Esophagus muscularis mucosa (tissue), 4 donors: ENCODE measurements around the gene AFF3. TPM values are rescaled to one million over a fixed set of nuclear protein-coding genes. Genes with fewer than 3 reads are reported as not detected.

Experiments
- DNase-seq: peaks from one replicate; pipeline ENCODE4 v3.0.0-alpha.2; 2017; ENCODE audit errors: extremely low spot score
- H3K27ac ChIP-seq, 4 donors: fragments of 200-600 bp; sonication (generic); replicated peaks in 1 of 4; 1 replicate in 3 of 4; 2 replicates in 1 of 4; pipeline ENCODE4 v1.5.1; 2016 to 2019; ENCODE audit warnings: mild to moderate bottlenecking in 1 of 4
- H3K27me3 ChIP-seq, 4 donors: fragments of 200-600 bp; sonication (generic); one replicate each; pipeline versions ENCODE4 v1.5.1 to v1.6.0; 2016 to 2019
- H3K36me3 ChIP-seq, 4 donors: fragments of 200-600 bp; sonication (generic); one replicate each; pipeline ENCODE4 v1.5.1; 2016 to 2019
- H3K4me1 ChIP-seq, 4 donors: fragments of 200-600 bp; sonication (generic); one replicate each; pipeline ENCODE4 v1.5.1; 2016 to 2019
- H3K4me3 ChIP-seq, 4 donors: fragments of 200-600 bp; sonication (generic); 1 replicate in 2 of 4; 2 replicates in 2 of 4; pipeline ENCODE4 v1.5.1; 2016 to 2019; ENCODE audit warnings: mild to moderate bottlenecking in 4 of 4, moderate library complexity in 1 of 4
- H3K9me3 ChIP-seq, 4 donors: fragments of 200-600 bp; sonication (generic); 1 replicate in 3 of 4; 2 replicates in 1 of 4; pipeline ENCODE4 v1.5.1; 2016 to 2019
- EP300 ChIP-seq: sonication (generic); formaldehyde crosslinking; IDR thresholded peaks from one replicate; pipeline ENCODE4 v1.6.1; 2017; ENCODE audit warnings: antibody characterized with exemption
- POLR2A ChIP-seq: fragments of 450-650 bp; IDR thresholded peaks from one replicate; pipeline ENCODE4 v1.6.1; 2017; ENCODE audit warnings: antibody characterized with exemption, moderate library complexity, mild to moderate bottlenecking, low read depth
- POLR2AphosphoS5 ChIP-seq, 2 donors: sonication (generic); formaldehyde crosslinking; IDR thresholded peaks; one replicate each; pipeline ENCODE4 v1.6.1; 2017; ENCODE audit warnings: antibody characterized with exemption in 2 of 2
- WGBS: methylation state at CpG from one replicate; pipeline ENCODE4 v1.1.5; 2018; 5-methylcytosine and 5-hydroxymethylcytosine counted together
- intact Hi-C: fragments of 100-400 bp; cut with DNase I; formaldehyde crosslinking; loops from one replicate; pipeline ENCODE4 v1.15.1; 2023
- total RNA-seq, 4 donors: library from RNA; depleted of rRNA; stranded (reverse); fragments of >200 nt; gene quantifications; one replicate each; pipeline versions ENCODE4 v1.1.0 to v1.2.1, GENCODE V29; 2016
- TF ChIP-seq, protein P1 (sequence below), 3 experiments: fragments of 200-600 bp in 2 of 3; fragments of 450-650 bp in 1 of 3; sonication (generic) in 2 of 3; IDR thresholded peaks; one replicate each; pipeline ENCODE4 v1.5.1; 2017 to 2019; ENCODE audit warnings: antibody characterized with exemption in 3 of 3, mild to moderate bottlenecking in 2 of 3, moderate library complexity in 1 of 3

The AFF3 gene
- total RNA-seq, 4 donors from 2014 or later: 36.4 to 99.5 (median 56.9) TPM

GRCh38 chr2:99637159-99637697, 505.2 kb downstream of the AFF3 start:
- Histone ChIP-seq H3K4me3 (peak overlapping the region in 1 of 4 donors; percentile 5), H3K36me3 (no peaks in the 10 kb centered on the region), H3K4me1 (peaks cover 22 to 30% (median 27%) of the 10 kb centered on the region in 4 donors), H3K27ac (peak overlapping the region in 1 of 4 donors; percentile 46), H3K27me3 (no peaks in the 10 kb centered on the region), H3K9me3 (no peaks in the 10 kb centered on the region)
- TF ChIP-seq POLR2AphosphoS5 (IDR thresholded peaks at IDR 0.05): no peak
- TF ChIP-seq POLR2A: no peak
- no peak for TF ChIP-seq EP300
- TF ChIP-seq, protein P1, sequence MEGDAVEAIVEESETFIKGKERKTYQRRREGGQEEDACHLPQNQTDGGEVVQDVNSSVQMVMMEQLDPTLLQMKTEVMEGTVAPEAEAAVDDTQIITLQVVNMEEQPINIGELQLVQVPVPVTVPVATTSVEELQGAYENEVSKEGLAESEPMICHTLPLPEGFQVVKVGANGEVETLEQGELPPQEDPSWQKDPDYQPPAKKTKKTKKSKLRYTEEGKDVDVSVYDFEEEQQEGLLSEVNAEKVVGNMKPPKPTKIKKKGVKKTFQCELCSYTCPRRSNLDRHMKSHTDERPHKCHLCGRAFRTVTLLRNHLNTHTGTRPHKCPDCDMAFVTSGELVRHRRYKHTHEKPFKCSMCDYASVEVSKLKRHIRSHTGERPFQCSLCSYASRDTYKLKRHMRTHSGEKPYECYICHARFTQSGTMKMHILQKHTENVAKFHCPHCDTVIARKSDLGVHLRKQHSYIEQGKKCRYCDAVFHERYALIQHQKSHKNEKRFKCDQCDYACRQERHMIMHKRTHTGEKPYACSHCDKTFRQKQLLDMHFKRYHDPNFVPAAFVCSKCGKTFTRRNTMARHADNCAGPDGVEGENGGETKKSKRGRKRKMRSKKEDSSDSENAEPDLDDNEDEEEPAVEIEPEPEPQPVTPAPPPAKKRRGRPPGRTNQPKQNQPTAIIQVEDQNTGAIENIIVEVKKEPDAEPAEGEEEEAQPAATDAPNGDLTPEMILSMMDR (IDR thresholded peaks at IDR 0.05): no peak
- intact Hi-C loops: no loop called here
- DNase-seq: no peak
- 90% methylated on average over 7 of the region's 7 CpGs for WGBS

GRCh38 chr2:99636144-99637034, 506.0 kb downstream of the AFF3 start:
- H3K4me1 ChIP-seq: peaks cover 22 to 30% (median 27%) of the 10 kb centered on the region in 4 donors
- no peaks in the 10 kb centered on the region for H3K27me3 ChIP-seq
- intact Hi-C loops: no loop called here
- no peaks in the 10 kb centered on the region for H3K9me3 ChIP-seq
- no peak for DNase-seq
- WGBS: 55% methylated on average over 19 of the region's 19 CpGs
- no peaks in the 10 kb centered on the region for H3K36me3 ChIP-seq
- TF ChIP-seq POLR2A (no peak), EP300 (no peak), POLR2AphosphoS5 (IDR thresholded peaks at IDR 0.05) (peak in 1 of 2 donors; percentile 6)
- TF ChIP-seq, protein P1 (IDR thresholded peaks at IDR 0.05): no peak
- peak overlapping the region; percentile 15 to 46 (median 21) for H3K27ac ChIP-seq
- peak overlapping the region in 1 of 4 donors; percentile 5 for H3K4me3 ChIP-seq

DNA sequence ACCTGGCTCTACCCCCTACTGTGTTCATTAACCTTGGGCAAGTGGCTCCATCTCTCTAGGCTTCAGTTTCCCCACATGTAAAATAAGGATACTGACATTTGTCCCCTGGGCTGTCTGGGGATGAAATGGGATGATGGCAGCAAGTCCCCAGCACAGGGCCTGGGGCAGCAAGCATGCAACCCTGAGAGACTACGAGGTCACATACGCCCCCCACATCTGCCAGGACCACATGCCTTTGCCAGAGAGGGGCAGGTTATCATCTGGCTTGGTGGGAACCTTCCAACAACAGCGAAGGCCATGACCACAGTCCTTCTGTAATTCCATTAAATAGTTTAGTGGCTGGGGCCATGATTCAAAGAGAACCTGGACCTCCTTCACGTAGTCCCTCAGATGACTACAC, 506.7 kb downstream of the AFF3 start:
- H3K27me3 ChIP-seq: no peaks in the 10 kb centered on the region
- H3K27ac ChIP-seq: peak overlapping the region in 1 of 4 donors; percentile 46
- 84% methylated on average over 4 of the region's 4 CpGs for whole genome bisulfite sequencing
- peaks cover 22 to 27% (median 24%) of the 10 kb centered on the region in 4 donors for H3K4me1 ChIP-seq
- TF ChIP-seq, protein P1 (IDR thresholded peaks at IDR 0.05): no peak
- TF ChIP-seq EP300 (no peak), POLR2A (no peak), POLR2AphosphoS5 (IDR thresholded peaks at IDR 0.05) (no peak)
- DNase-seq: no peak
- no peaks in the 10 kb centered on the region for H3K36me3 ChIP-seq
- H3K4me3 ChIP-seq: no peak overlapping the region
- no peaks in the 10 kb centered on the region for H3K9me3 ChIP-seq
- intact Hi-C loops: no loop called here

GRCh38 chr2:99634234-99634633, 508.2 kb downstream of the AFF3 start:
- no peak for DNase-seq
- TF ChIP-seq POLR2A (no peak), EP300 (no peak), POLR2AphosphoS5 (IDR thresholded peaks at IDR 0.05) (no peak)
- TF ChIP-seq, protein P1 (IDR thresholded peaks at IDR 0.05): no peak
- Histone ChIP-seq H3K27me3 (no peaks in the 10 kb centered on the region), H3K4me1 (peaks cover 17 to 21% (median 19%) of the 10 kb centered on the region in 4 donors), H3K9me3 (no peaks in the 10 kb centered on the region), H3K36me3 (no peaks in the 10 kb centered on the region), H3K27ac (no peak overlapping the region), H3K4me3 (no peak overlapping the region)
- intact Hi-C loops: no loop called here
- 90% methylated on average over 2 of the region's 2 CpGs for WGBS
